ENCODE results near the gene MED22. TPM values are rescaled to one million over a fixed set of nuclear protein-coding genes. Genes with fewer than 3 reads are reported as not detected.

The MED22 gene
- total and polyA plus RNA-seq, 2 donors from 2014 or later: 24.6 to 32.7 TPM

- H3K9ac ChIP-seq (ENCODE audit: low read length in 3 of 3): peak overlapping the region in 1 of 3 donors; percentile 19
- H3K27ac ChIP-seq (ENCODE audit: low read depth in 2 of 2, low read length in 2 of 2): no peak overlapping the region
- DNase-seq (peak in 2 of 5 donors; percentile 21 to 28), FAIRE-seq (no peak)
- TF ChIP-seq CTCF (IDR thresholded peaks at IDR 0.05; ENCODE audit: borderline replicate concordance, extremely low read depth, insufficient read depth): no peak
- intact Hi-C loops (cut with DNase I): loop anchor here (10.0 kb wide), 1 partner anchor 149 kb away; no protein-coding TSS in a partner anchor
- H3K9me3 ChIP-seq (ENCODE audit: control insufficient read depth in 2 of 3, insufficient read depth in 1 of 3, low read length in 3 of 3): no peaks in the 10 kb centered on the region
- H3K27me3 ChIP-seq (ENCODE audit: control insufficient read depth, insufficient read depth, low read length): no peaks in the 10 kb centered on the region
- peak overlapping the region in 2 of 3 donors; percentile 3 to 88 for H3K4me3 ChIP-seq (ENCODE audit: low read length in 3 of 3)
- H3K4me1 ChIP-seq (ENCODE audit: control insufficient read depth in 2 of 3, insufficient read depth in 2 of 3, low read depth in 1 of 3, low read length in 3 of 3): peaks cover 0 to 22% (median 0%) of the 10 kb centered on the region in 3 donors
- peaks cover 0 to 27% (median 20%) of the 10 kb centered on the region in 3 donors for H3K36me3 ChIP-seq (ENCODE audit: control insufficient read depth in 2 of 3, insufficient read depth in 3 of 3, low read length in 3 of 3)
Observed at GRCh38 chr9:133334161-133334560, 13.8 kb downstream of the MED22 start.

GRCh38 chr9:133333566-133333965 is 14.4 kb downstream of the MED22 start:
- Histone ChIP-seq H3K36me3 (ENCODE audit: control insufficient read depth in 2 of 3, insufficient read depth in 3 of 3, low read length in 3 of 3) (peaks cover 0 to 27% (median 20%) of the 10 kb centered on the region in 3 donors), H3K4me1 (ENCODE audit: control insufficient read depth in 2 of 3, insufficient read depth in 2 of 3, low read depth in 1 of 3, low read length in 3 of 3) (peaks cover 0 to 19% (median under 1%) of the 10 kb centered on the region in 3 donors), H3K27ac (ENCODE audit: low read depth in 2 of 2, low read length in 2 of 2) (no peak overlapping the region), H3K27me3 (ENCODE audit: control insufficient read depth, insufficient read depth, low read length) (no peaks in the 10 kb centered on the region), H3K9ac (ENCODE audit: low read length in 3 of 3) (no peak overlapping the region), H3K9me3 (ENCODE audit: control insufficient read depth in 2 of 3, insufficient read depth in 1 of 3, low read length in 3 of 3) (no peaks in the 10 kb centered on the region), H3K4me3 (ENCODE audit: low read length in 3 of 3) (no peak overlapping the region)
- FAIRE-seq (no peak), DNase-seq (peak in 1 of 5 donors; percentile 63)
- intact Hi-C loops (cut with DNase I): loop anchor here (10.0 kb wide), 1 partner anchor 149 kb away; no protein-coding TSS in a partner anchor
- no peak for TF ChIP-seq CTCF (IDR thresholded peaks at IDR 0.05; ENCODE audit: borderline replicate concordance, extremely low read depth, insufficient read depth)

GRCh38 chr9:133333011-133333410 is 14.9 kb downstream of the MED22 start:
- FAIRE-seq: no peak
- Histone ChIP-seq H3K4me1 (ENCODE audit: control insufficient read depth in 2 of 3, insufficient read depth in 2 of 3, low read depth in 1 of 3, low read length in 3 of 3) (peaks cover 0 to 19% (median 3%) of the 10 kb centered on the region in 3 donors), H3K27ac (ENCODE audit: low read depth in 2 of 2, low read length in 2 of 2) (no peak overlapping the region), H3K4me3 (ENCODE audit: low read length in 3 of 3) (no peak overlapping the region), H3K27me3 (ENCODE audit: control insufficient read depth, insufficient read depth, low read length) (no peaks in the 10 kb centered on the region), H3K9ac (ENCODE audit: low read length in 3 of 3) (no peak overlapping the region), H3K36me3 (ENCODE audit: control insufficient read depth in 2 of 3, insufficient read depth in 3 of 3, low read length in 3 of 3) (peaks cover 0 to 27% (median 20%) of the 10 kb centered on the region in 3 donors), H3K9me3 (ENCODE audit: control insufficient read depth in 2 of 3, insufficient read depth in 1 of 3, low read length in 3 of 3) (no peaks in the 10 kb centered on the region)
- peak in 1 of 5 donors; percentile 39 for DNase-seq
- TF ChIP-seq CTCF (IDR thresholded peaks at IDR 0.05; ENCODE audit: borderline replicate concordance, extremely low read depth, insufficient read depth): no peak
- intact Hi-C loops (cut with DNase I): loop anchor here (10.0 kb wide), 1 partner anchor 148 kb away; no protein-coding TSS in a partner anchor

Measured in kidney (tissue), 14 donors.